HG02759 (cell line): ENCODE data around the gene CADM1.
A peak's percentile ranks its signal among the peaks of the same experiment; 100 is the strongest.

Experiments
- ATAC-seq: cut with Tn5 transposase; IDR thresholded peaks from one replicate; pipeline ENCODE4 v1.9.1; 2021; ENCODE audit warnings: mild to moderate bottlenecking, moderate library complexity; ENCODE audit not compliant: unreplicated experiment

The CADM1 gene

DNA sequence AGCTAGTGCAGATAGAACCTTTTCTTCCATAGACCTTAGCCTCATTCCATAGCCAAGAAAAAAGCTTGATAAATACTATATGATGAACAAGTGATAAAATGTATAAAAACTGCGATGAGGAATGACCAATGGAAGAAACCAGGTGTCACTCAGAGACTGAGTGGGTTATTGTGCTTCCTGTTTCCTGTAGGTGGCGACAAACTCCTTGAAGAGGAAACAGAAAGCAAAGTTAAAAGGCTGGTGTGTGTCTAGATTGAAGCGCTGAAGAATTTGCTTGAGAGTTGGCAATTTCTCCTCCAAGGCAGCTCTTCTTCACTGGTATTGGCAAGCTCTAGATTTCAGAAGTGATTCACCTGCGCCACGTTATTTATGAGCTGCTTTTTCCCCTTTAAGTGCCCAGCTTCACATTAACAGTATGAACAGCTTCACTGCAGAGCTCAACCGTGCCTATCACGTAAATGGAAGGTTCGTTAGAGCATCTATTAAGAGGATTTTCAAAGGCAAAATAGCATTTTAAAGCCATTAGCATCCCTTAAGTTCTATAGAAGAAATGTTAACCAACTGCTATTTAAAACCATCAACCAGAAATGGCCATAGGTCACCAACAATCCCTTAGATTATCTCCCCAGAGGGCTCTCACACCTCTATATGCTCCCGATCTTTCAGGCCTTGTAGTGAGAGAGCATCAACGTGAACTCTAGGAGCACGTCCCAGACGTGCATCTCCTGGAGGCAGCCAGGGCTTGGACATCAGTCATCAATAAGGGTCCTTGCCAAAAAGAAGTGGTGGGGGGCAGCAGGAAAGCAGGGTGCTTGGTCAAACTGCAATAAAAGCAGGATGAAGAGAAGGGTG, 179.4 kb downstream of the CADM1 start:
- ATAC-seq, result peak; percentile 82

DNA sequence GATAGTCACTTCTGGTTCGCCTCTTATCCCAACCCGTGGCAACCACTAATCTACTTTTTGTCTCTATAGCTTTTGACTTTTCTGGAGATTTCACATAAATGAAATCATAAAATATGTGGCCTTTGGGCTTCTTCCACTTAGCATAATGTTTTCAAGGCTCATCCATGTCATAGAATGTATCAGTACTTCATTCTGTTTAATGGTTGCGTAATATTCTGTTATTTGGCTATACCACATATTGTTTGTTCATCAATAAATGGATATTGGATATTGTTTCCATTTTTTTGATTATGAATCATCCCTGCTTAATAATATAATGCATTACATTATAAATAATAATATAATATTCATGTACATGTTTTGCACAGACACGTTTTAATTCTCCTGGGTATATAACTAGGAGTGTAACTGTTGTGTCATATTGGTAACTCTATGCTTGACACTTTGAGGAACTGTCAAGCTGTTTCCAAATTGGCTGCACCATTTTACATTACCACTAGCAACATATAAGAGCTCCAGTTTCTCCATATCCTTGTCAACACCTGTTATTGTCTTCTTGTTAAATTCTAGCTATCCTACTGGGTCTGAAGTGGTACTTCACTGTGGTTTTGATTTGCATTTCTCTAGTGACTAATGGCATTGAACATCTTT, 181.5 kb downstream of the CADM1 start:
- ATAC-seq, result no peak

DNA sequence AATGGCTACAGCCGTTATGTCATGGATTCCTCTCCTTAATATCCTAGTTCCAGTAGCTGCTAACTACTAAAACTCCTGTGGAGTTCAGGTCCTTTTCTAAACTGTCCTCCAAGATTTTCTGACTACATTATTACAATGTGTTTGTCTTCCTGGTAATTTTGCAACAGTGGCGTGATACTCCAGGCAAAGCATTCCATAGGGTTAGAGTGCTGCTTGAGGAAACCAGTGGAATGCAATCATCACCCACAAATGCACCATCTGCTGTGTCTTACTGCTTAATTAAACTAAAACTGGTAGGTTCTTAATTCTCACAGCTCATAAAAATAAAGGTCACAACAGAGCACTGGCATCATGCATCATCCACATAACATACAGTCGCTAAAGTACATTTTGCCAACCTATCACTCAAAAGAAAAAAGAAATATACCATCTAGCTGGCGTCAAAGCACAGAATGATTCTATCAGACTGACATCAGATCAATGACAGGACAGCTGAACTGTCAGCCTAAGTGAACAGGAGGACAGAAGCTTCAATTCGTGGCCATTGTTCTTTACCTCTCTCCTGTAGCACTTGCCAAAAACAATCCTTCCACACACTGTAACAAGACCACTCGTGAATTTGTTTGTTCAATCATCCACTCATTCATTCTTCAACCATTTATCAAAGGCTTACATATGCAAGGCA, 182.5 kb downstream of the CADM1 start:
- no peak for ATAC-seq

DNA sequence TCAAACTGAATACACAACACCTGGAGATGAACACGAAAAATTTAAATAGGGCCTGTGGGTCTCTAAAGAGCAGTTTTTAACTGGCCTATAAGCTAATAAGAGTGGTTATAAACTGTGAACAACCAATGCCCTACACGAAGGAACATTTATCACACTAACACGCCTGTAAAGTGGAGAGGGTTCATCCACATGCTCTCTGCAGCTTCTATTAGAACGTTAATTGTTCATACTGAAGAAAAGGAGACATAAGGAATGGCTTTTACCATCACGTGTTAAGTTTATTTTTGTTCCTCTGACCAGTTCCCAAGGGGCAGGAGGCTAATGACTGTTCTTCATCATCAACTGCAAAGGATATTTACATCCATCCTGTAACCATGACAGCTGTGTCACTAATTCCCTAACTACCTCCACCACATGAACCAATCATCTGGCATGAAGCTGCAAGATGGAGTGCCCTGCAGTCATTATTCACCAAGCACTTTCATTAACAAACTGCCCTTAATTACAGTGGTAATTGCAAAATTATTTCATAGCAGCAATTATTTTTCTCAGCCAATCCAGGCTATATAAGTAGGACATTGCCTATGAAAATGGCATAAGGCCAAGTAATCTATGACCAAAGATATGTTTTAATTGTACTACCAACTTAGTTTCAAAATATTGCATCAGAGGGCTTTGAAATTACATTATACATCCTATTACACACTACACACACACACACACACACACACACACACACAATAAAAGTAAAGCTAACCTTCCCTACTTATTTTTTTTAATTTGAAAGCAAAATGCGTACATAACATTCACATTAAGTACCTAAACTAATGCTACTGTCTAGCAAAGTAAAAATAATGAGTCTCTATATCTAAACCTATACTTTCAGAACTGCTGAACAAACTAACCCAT, 186.7 kb downstream of the CADM1 start:
- no peak for ATAC-seq

DNA sequence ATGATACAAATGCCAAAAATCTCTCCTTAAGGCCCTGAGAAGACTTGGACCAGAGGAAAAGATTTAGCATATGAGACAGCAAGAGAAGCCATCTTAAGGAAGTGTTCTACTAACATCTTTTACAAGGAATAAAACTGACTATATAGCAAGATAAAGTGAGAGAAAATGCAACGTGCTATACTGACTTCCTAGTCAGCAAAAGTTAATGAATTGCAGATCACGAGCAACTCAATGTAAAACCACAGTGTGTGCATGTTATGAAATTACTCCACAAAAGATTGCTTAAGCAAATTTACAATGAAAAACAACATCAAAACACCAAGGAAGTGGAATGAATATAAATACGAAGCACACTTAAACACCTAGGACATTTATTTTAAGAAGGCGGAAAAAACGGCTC, 187.5 kb downstream of the CADM1 start:
- ATAC-seq, result no peak

DNA sequence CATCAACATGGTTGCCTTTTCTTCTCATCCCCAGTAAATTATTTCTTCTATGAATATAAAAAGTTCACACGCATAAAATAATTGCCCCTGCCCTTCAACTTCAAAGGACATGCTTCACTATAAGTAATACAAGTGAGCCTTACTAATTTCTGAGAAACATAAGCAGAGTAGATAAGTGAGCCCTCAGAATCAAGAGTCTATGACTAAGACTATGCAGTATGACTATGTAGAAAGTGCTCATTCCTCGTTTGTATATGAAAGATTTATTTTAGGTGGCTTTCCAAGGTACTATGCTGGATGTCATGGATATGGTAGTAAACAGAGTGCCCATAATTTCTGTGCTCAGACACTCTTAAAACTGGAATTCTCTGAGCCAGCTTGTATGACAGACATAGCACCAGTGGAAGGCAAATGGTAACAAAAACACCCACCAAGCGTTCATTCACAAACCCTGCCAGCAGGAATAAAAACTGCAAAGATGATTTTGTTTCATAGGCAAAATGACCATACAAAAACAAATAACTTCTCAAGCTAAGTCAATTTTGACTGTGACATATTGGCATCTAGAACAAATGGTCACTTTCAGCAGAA, 189.8 kb downstream of the CADM1 start:
- no peak for ATAC-seq

DNA sequence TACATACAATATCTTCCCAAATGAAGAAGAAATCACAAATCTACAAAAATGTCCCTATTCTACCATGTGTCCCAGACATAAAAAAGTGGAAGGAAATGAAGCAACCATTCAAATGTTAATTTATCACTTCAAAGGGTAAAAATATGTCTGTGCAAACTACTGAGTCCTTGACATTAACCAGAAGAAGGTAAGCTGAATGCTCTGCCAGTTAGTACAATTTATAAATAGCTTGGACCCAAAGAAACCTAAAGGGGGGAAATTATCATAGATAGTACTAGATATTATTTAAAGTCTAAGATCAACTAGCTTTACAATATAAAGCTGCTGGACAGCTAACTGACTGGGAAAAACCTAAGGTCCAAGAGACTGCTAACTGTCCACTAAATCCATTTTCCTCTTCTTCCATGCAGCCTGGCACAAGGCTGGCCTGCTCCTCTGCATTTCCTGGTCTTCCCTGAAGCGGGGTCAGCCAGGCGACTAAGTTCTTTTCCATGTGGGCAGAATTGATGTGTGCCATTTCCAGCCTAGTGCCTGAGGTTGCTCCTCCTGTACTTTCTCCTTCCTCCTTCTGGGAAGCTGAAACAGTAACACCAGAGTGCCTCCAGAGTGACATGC, 190.9 kb downstream of the CADM1 start:
- ATAC-seq, result no peak

DNA sequence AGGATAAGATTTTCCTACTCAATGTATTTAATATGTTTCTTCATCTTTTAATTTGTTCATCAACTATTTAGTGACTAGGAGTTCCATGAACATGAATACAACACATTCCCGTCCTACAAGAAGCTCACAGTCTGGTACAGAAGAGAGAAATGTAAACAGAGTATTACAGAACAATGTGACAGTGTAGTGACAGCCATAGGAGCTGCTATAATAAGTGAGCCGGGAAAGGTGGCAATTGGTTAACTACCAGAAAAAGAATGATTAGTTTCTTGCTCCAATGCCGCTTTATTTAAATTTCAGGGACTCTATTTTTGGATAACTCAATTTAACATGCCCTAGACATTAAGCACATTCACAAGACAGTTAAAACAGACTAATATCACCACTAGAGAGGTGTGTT, 192.3 kb downstream of the CADM1 start:
- ATAC-seq, result no peak

DNA sequence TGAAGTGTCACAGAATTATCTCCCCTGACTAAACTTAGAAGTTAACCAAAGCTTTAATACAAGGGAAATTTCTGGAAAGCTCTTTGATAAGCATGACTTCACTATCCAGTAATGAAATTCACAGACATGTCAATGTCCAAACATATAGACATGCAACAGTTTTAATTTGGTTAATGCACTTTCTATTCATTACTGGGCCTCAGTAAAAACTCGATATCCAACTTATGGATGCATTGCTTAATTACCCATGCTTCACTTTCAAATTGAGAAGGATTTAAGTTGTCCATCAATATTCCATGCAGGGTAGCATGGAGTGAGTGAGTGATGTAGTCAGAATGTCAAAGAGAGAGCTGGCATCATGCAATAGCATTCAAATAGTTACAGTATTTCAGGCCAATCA, 197.5 kb downstream of the CADM1 start:
- ATAC-seq, result no peak

DNA sequence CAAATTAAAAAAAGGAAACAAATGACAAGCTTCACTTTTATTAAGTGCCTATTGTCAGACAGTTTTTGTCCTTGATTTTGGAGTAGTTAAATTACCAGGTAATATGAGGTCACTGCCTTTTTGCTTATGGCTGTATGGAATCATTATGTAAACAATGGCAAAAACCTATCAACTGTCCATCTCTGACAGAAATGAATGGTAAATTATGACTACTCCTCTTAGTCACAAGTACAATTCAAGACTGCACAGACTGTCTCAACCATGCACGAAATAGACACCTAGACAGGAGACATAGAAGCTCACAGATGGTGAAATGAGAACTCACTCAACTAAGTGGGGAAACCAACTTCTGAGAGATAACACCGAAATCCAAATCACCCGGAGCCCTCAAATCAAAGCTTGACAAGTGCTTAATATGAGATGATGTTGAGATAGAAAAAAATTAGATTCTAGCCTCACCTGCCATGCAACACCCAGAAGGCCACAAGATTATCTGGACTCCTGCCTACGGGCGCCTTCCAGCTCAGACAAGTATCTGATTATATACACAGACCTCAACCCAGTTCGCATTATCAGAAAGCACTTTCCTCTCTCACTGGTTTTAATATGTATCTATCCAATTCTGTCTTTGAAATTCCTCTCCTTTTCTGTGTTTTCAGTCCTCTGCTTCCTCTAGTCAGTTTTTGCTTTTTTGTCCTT, 199.3 kb downstream of the CADM1 start:
- ATAC-seq, result no peak

DNA sequence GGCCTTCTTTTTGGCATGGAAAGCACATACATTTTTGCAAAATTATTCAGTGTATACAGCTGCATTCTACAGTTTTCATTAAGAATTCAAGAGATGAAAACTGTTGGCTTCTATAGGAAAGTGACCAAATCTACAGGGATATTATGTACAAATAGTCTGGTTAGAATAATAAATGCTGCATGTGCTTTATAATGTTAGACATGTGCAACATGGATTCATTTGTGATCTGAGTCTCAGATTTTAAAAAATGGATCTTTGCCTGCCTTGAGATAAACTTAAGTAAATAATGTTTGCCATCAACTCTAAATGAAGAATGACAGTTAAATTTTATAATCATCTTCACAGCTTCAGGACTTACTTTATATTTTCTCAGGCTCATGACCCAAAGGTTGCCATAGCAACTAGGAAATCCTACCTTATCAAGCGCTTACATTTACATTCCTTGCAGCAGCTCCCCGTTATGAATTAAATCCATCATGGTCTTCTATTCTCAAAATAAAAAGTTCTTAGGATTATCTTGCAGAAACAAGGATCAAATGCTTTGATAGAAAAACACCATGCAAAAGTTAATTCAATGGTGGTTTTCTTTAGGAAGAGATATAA, 200.2 kb downstream of the CADM1 start:
- ATAC-seq, result no peak

DNA sequence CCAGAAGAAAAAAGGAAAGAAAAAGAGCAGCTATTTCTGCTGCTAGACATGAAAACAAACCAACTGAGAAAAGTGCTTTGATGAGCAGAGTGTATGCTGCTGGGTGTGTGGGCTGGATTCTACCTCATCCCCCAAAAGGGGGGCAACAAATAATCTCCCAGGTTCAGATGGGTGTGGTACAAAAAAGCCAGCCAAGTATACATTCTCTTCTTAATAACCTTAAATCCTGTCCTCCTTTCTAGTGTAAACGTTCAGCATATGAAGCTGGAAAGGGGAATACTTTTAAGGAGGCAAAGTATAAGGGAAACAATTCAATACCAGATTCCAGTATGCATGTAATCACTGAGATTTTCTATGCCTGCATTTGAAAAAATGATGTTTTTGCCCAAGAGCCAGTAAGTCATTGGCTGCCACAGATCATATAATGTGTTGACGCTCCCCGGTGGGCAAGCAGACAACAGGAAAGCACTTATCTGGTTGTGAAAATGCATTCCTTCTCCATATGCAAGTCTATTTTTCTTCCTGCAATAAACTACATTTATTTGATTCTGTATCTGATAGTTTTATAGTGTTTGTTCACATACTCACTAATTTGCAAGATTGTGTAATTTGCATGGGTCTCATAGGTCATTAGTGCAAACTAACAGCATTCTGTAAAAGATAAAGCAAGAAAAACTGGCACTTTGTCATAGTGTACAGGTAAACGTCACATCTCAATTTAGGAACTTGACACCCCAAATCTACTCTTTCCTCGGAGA, 201.1 kb downstream of the CADM1 start:
- no peak for ATAC-seq

DNA sequence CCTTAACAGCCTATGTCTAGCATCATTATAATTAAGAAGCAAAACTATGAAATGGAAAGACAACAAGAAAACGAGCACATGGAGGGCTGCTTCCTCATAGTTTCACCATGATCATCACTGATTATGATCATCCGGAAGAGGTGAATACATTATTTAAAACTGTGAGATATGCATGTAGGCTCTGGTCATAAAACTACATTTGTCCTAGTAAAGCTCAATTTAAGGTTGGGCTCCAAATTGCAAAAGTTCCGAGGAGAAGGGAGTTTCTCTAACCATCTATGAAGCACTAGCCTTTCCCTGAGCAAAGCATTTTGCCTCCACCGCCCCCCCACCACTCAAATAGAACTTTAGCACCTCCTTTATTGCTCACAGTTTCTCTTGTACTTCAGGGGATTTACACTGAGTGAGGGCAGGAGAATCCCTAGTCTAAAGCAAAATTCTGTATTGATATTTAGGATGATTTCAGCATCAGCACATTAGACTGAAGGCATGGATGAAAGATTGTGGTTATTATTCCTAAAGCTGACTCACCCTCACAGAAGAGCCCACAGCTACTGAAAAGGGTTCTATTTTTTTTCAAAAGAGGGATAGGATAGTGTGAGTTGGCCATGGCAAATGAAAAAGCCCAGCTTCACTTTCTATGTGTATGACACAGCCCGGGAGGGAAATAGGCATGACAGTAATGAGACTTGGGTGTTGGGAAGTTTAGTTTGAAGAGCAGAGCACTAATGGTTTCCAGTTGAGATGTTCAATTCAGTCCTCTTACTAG, 203.4 kb downstream of the CADM1 start:
- ATAC-seq, result no peak

DNA sequence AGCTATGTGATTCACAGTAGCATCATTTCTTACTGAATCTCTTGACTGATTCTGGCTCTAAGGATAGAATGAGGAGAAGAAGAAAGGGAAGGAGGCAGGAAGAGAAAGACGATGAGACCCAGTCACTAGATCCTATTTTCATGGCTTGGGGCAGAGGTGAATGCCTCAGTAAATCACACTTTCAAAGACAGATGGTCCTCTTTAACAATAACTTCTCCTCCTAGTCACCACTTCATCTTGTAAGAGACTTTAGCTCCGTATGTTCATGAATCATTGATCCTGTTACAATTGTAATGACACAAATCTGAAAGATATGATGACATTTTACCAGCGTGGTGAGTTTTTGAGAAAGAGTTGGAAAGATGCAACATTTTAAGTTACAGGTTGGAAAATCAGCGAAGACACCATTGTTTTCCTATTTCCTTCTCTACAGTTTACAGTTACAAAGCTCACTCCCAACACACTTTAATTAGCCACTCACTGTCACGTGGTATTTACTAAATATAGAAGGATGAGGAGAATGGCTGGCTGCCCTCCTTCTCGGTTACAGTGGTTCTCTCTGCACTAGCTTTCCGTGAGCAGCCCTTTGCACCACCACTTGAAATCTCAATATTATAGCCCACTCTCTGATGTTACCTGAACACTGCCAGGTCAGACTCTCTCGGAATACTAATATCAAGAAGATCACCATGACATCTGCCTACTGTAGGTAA, 205.8 kb downstream of the CADM1 start:
- ATAC-seq, result no peak

DNA sequence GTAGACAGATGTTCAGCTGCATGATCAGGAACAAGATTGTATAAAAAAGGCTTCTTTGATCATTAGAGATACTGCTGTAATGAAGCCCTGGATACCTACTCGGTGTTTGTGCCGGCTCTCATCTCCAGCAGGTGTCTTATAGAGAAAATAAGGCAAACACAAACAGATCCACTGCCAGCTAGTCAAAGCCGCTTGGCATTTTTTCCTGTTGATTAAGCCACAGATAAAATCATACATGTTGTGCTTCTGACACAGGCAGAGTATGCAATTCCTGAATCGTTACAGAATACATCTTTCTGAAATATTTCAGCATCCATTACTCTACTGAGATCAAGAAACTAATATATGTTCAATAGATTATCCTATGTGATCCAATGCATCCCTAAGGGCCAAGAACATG, 206.9 kb downstream of the CADM1 start:
- no peak for ATAC-seq

DNA sequence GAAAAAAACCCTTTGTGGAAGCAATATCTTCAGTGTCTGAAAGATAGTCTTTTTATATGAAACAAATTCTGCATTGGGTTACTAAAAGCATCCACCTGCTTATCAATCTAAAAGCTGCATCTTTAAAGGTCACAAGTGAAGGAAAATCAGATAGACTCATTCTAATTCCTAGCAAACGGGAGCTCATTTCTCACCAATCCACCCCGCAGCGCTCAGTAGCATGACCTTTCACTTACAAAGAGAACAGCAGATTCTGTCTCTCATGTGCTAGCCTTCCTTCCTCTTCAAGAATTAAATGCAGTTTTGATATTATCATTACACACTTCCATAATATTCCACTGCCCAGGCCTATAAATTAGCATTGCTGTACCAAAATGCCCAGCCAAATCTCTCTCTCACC, 212.9 kb downstream of the CADM1 start:
- no peak for ATAC-seq

DNA sequence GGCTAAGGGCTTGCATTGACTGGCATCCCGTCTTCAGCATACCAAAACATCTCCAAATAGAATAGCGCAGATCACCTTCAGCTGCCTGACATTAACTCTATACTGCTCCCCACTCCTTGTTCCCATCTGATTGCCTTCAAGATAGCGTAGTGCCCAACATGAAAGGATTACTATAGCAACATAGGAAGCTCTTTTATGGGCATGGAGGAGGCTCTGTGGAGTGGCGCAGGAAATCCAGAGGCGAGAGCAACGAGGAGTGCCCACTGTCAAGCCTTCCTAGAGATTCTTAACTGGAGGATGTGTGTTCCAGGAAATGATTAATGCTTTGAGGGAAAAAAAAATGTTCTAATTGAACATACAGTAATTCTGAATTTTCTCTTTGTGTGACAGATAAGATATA, 213.3 kb downstream of the CADM1 start:
- no peak for ATAC-seq
